NT2/D1 (cell line): ENCODE results near the gene APOE.

Source experiments
- YY1 ChIP-seq: IDR thresholded peaks from 2 replicates; pipeline ENCODE4 v1.6.1; 2011; ENCODE audit not compliant: insufficient read length, insufficient read depth
- ZNF274 ChIP-seq: IDR thresholded peaks from 2 replicates; pipeline ENCODE4 v1.6.1; 2011; ENCODE audit warnings: mild to moderate bottlenecking, low read depth, low read length

GRCh38 chr19:44904426-44904994 lies 1.1 kb upstream of the APOE start:
- TF ChIP-seq ZNF274 (no peak), YY1 (no peak)
